GM10266 (cell line): ENCODE data around the gene CLEC1A.

Experiments used
- DNase-seq: peaks from one replicate; pipeline ENCODE4 v3.0.0; 2012; ENCODE audit errors: extremely low spot score
- TF ChIP-seq, protein P1 (sequence below): IDR thresholded peaks from 2 replicates; pipeline ENCODE4 v1.5.1; 2012; ENCODE audit warnings: mild to moderate bottlenecking, low read depth; ENCODE audit not compliant: control insufficient read depth, insufficient read depth; ENCODE audit errors: missing control alignments

CLEC1A gene

DNA sequence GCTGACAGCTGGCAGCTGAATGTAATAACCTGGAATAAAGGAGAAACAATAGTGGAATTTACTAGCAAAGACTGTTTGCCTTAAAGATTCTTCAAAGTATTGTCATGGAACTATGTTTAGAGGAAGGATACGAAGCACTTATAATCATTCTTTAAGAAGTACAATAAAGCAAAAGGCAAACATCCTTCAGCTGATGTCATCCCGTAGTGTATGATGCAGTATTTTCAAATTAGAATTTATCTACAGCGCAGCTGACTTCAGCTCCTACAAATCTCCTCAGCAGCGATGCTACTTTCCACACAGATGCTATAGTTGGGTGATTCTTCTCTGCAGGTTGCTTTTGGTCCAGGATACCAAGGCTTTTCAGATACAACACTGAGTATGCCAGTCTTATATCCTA, 31.5 kb downstream of the CLEC1A start:
- TF ChIP-seq, protein P1, sequence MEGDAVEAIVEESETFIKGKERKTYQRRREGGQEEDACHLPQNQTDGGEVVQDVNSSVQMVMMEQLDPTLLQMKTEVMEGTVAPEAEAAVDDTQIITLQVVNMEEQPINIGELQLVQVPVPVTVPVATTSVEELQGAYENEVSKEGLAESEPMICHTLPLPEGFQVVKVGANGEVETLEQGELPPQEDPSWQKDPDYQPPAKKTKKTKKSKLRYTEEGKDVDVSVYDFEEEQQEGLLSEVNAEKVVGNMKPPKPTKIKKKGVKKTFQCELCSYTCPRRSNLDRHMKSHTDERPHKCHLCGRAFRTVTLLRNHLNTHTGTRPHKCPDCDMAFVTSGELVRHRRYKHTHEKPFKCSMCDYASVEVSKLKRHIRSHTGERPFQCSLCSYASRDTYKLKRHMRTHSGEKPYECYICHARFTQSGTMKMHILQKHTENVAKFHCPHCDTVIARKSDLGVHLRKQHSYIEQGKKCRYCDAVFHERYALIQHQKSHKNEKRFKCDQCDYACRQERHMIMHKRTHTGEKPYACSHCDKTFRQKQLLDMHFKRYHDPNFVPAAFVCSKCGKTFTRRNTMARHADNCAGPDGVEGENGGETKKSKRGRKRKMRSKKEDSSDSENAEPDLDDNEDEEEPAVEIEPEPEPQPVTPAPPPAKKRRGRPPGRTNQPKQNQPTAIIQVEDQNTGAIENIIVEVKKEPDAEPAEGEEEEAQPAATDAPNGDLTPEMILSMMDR = no peak
- no peak for DNase-seq

DNA sequence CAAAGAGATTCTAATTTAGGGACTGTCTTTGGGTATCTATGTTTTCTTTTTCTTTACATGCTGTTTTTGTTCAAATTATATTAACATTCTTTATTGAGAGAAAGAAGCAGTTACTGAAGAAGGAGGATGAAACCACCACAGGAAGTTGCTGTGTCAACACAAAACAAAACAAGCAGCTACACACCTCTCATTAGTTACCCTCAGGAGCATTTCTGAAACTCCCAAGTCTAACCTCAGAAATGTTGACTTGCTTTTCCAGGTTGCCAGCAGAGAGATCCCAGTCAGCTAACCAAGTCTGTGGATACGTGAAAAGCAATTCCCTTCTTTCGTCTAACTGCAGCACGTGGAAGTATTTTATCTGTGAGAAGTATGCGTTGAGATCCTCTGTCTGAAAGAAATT, 33.5 kb downstream of the CLEC1A start:
- TF ChIP-seq, protein P1 = no peak
- DNase-seq = no peak

- no peak for DNase-seq
- TF ChIP-seq, protein P1 = no peak
Observed at GRCh38 chr12:10058387-10058786, 40.4 kb downstream of the CLEC1A start.

GRCh38 chr12:10052193-10052913, 46.4 kb downstream of the CLEC1A start:
- TF ChIP-seq, protein P1 = no peak
- DNase-seq = no peak

DNA sequence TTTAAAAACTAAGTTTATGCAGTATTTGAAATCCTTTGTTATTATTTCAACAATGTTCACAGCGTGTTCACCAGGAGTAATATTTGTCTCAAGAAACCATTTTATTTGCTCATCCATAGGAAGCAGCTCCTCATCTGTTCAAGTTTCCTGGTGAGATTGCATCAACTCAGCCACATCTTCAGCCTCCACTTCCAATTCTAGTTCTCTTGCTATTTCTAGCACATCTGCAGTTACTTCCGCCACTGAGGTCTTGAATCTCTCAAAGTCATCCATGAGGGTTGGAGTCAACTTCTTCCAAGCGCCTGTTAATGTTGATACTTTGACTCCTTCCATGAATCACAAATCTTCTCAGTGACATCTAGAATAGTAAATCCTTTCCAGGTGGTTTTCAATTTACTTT, 50.3 kb downstream of the CLEC1A start:
- DNase-seq = no peak

DNA sequence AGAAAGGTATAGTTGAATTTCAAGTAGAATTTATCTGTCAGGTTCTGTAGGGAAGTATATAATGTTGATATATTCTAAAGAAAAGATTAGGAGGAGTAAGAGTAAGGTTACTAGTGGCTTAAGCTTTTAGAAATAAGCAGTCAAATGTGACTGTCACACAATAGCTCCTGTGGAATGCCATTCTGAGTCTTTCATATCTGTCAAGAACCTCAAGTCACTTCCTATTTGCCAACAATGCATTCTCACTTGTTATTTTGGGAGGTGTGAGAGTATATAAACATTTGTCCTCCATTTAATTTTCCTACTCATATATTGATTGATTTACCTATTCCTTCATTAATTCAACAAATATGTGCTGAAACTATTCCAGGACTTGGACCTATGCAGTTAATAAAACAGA, 56.6 kb downstream of the CLEC1A start:
- no peak for DNase-seq
- TF ChIP-seq, protein P1 = no peak

More for the DNA sequence above, 50.3 kb downstream of the CLEC1A start:
- TF ChIP-seq, protein P1 = no peak

GRCh38 chr12:10033783-10034545, 64.8 kb downstream of the CLEC1A start:
- TF ChIP-seq, protein P1 = peak; percentile 30
- DNase-seq = no peak
